ENCODE measurements around the gene PRR13.
"Not testable (repeated sequence)": the region's sequence is repeated elsewhere in the genome, so short reads cannot be mapped to it uniquely, and the experiment has no call there.

Gene PRR13

DNA sequence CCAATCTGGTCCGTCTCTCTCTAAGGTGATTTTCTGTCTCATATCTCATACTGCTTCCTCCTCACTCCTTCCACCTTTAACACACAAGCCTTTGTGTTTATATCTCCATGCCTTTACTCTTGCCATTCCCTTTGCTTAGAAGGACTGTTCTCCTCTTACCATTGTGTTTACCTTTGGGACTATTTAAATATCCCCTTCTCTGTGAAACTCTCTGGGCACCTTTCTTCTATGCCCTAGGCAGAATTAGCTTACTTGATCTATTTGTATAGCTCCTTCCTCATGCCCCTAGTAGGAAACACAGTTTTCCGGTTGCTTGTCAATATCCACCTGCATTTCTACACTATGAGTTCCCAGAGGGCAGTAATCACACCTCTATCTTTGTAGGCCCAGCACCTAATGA, 21.8 kb upstream of the PRR13 start:
- H3K79me2 ChIP-seq (ENCODE audit: control insufficient read depth, insufficient read depth, low read length, unreplicated experiment), result no peaks in the 10 kb centered on the region
- H3K4me1 ChIP-seq (ENCODE audit: control insufficient read depth, insufficient read depth, low read length, unreplicated experiment), result peaks cover 11% of the 10 kb centered on the region
- H2AFZ ChIP-seq (ENCODE audit: low read length, unreplicated experiment), result no peak overlapping the region
- H3K27me3 ChIP-seq (ENCODE audit: insufficient read depth, low read length), result no peaks in the 10 kb centered on the region
- no peak overlapping the region for H3K4me3 ChIP-seq (ENCODE audit: low read depth, low read length)
- H3K27ac ChIP-seq (ENCODE audit: low read depth, low read length), result no peak overlapping the region
- no peaks in the 10 kb centered on the region for H3K36me3 ChIP-seq (ENCODE audit: insufficient read depth, low read length)

DNA sequence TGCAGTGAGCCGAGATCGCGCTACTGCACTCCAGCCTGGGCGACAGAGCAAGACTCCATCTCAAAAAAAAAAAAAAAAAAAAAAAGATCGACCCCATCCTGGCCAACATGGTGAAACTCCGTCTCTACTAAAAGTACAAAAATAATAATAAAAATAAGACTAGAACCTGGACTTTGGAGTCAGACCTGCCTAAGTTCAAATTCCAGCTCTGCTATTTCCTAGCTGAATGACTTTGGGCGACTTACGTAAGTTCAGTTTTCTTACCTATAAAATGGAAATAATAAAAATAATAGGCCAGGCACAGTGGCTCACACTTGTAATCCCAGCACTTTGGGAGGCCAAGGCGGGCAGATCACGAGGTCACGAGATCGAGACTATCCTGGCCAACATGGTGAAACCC, 19.3 kb upstream of the PRR13 start:
- H3K27me3 ChIP-seq (ENCODE audit: insufficient read depth, low read length); H3K4me3 ChIP-seq (ENCODE audit: low read depth, low read length); H3K27ac ChIP-seq (ENCODE audit: low read depth, low read length); H2AFZ ChIP-seq (ENCODE audit: low read length, unreplicated experiment); H3K4me1 ChIP-seq (ENCODE audit: control insufficient read depth, insufficient read depth, low read length, unreplicated experiment); H3K79me2 ChIP-seq (ENCODE audit: control insufficient read depth, insufficient read depth, low read length, unreplicated experiment); H3K36me3 ChIP-seq (ENCODE audit: insufficient read depth, low read length): not testable (repeated sequence)

DNA sequence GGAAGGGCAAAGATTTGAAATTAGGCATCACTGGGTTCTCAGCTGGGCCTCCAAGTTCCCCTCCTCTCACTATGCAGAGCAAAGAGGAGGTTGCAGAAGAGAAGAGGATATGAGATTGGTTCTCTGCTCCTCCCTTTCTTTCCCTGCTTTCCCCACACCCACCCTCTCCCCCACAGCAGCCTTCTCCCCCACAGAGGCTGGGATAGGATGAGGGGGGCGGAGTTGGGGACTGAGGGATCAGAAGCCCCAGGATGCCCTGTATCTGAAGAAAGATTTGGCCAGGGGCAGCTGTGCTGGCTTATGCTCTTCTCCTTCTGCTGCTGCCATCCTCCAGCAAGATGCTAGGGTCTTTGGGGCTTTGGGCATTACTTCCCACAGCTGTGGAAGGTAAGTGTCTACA, 17.9 kb upstream of the PRR13 start, which contains the start of gene AMHR2:
AMHR2 (plus strand) TSS at position 259 of the 400 bp plus-strand sequence; CDS start at position 339, 80 bp downstream.
- no peak within 1 kb of the TSS for H3K4me3 ChIP-seq (ENCODE audit: low read depth, low read length)
- H2AFZ ChIP-seq (ENCODE audit: low read length, unreplicated experiment), result no peak within 1 kb of the TSS
- H3K27me3 ChIP-seq (ENCODE audit: insufficient read depth, low read length), result no peaks in the 10 kb centered on the region
- no peaks in the 10 kb centered on the region for H3K36me3 ChIP-seq (ENCODE audit: insufficient read depth, low read length)
- no peaks in the 10 kb centered on the region for H3K79me2 ChIP-seq (ENCODE audit: control insufficient read depth, insufficient read depth, low read length, unreplicated experiment)
- no peak within 1 kb of the TSS for H3K27ac ChIP-seq (ENCODE audit: low read depth, low read length)
- peaks cover 9% of the 10 kb centered on the region for H3K4me1 ChIP-seq (ENCODE audit: control insufficient read depth, insufficient read depth, low read length, unreplicated experiment)

DNA sequence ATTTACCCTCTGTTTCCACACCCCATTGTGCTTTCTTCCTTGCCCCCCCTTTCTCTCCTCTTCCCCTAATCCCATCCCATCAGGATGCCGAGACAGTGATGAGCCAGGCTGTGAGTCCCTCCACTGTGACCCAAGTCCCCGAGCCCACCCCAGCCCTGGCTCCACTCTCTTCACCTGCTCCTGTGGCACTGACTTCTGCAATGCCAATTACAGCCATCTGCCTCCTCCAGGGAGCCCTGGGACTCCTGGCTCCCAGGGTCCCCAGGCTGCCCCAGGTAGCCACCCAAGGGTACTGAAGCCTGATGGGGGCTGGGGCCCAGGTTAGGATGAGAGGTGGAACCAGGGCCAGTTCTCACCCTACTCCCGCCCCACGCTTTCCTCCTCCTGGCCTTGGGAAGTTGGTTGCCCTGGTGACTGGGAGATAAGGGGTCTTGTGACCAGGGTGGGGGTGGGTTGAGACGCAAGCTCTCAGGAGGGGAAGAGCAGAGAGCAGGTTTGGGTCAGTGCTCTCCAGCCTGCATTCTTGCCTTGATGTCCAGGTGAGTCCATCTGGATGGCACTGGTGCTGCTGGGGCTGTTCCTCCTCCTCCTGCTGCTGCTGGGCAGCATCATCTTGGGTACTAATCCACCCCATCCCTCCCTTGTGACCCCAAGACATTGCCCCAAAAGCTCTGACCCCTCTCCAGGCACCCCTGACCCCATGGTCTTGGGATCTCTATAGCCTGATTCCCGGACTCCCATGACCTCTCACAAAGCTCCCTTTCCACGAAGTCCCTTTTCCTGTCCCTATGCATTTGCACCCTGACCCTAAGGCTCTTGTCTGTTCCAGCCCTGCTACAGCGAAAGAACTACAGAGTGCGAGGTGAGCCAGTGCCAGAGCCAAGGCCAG, 16.7 kb upstream of the PRR13 start:
- Histone ChIP-seq H3K4me1 (ENCODE audit: control insufficient read depth, insufficient read depth, low read length, unreplicated experiment) (peaks cover 11% of the 10 kb centered on the region), H3K4me3 (ENCODE audit: low read depth, low read length) (no peak overlapping the region), H3K27ac (ENCODE audit: low read depth, low read length) (no peak overlapping the region), H2AFZ (ENCODE audit: low read length, unreplicated experiment) (no peak overlapping the region), H3K27me3 (ENCODE audit: insufficient read depth, low read length) (no peaks in the 10 kb centered on the region), H3K36me3 (ENCODE audit: insufficient read depth, low read length) (no peaks in the 10 kb centered on the region), H3K79me2 (ENCODE audit: control insufficient read depth, insufficient read depth, low read length, unreplicated experiment) (no peaks in the 10 kb centered on the region)

DNA sequence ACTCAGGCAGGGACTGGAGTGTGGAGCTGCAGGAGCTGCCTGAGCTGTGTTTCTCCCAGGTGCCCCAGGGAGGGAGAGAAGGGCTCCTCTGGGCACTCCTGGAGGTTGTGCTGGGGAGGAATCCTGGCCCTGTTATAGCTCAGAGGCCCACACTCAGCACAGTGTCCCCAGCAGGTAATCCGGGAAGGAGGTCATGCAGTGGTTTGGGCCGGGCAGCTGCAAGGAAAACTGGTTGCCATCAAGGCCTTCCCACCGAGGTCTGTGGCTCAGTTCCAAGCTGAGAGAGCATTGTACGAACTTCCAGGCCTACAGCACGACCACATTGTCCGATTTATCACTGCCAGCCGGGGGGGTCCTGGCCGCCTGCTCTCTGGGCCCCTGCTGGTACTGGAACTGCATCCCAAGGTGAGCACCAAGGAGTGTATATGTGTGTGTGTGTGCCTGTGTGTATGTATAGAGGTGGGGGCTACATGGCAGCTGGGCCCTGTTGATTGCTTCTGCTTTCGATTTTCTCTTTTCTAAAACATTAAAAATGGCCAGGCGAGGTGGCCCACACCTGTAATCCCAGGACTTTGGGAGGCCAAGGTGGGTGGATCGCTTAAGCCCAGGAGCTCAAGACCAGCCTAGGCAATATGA, 15.9 kb upstream of the PRR13 start:
- no peak overlapping the region for H3K4me3 ChIP-seq (ENCODE audit: low read depth, low read length)
- H3K4me1 ChIP-seq (ENCODE audit: control insufficient read depth, insufficient read depth, low read length, unreplicated experiment), result peaks cover 14% of the 10 kb centered on the region
- H2AFZ ChIP-seq (ENCODE audit: low read length, unreplicated experiment), result no peak overlapping the region
- H3K79me2 ChIP-seq (ENCODE audit: control insufficient read depth, insufficient read depth, low read length, unreplicated experiment), result no peaks in the 10 kb centered on the region
- H3K27ac ChIP-seq (ENCODE audit: low read depth, low read length), result no peak overlapping the region
- no peaks in the 10 kb centered on the region for H3K36me3 ChIP-seq (ENCODE audit: insufficient read depth, low read length)
- no peaks in the 10 kb centered on the region for H3K27me3 ChIP-seq (ENCODE audit: insufficient read depth, low read length)

DNA sequence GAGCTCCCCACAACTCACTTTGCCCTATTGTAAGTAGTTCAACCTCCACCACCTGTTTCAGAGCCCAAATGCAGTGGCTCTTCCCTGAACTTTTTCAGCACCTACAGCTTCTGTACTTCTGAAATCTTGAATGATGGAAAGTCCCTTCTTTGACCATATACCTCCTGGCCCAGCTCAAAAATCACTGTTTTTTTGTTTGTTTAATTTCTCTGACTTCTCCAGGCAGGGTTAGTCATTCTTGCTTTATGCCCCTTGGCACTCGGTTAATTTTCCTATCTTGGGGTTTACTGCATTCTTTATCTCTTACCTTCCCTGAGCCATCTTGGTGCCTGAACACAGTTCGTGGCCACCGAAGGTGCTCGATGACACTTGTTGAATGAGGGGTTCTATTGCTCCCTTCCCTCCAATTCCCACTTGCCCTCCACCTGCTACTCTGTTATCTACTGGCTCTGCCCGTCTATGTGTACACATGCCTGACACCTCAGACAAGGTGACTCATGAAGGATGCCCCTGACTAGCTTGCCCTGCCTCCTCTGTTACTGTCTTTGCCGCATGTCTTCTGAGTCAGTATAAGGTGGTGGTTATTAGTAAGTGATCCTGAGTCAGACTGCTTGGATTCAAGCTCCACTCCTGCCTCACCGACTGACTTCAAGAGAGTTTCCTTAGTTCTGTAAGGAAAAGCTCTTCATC, 13.5 kb upstream of the PRR13 start:
- Histone ChIP-seq H3K4me3 (ENCODE audit: low read depth, low read length) (no peak overlapping the region), H3K79me2 (ENCODE audit: control insufficient read depth, insufficient read depth, low read length, unreplicated experiment) (no peaks in the 10 kb centered on the region), H3K27me3 (ENCODE audit: insufficient read depth, low read length) (no peaks in the 10 kb centered on the region), H3K36me3 (ENCODE audit: insufficient read depth, low read length) (no peaks in the 10 kb centered on the region), H2AFZ (ENCODE audit: low read length, unreplicated experiment) (no peak overlapping the region), H3K4me1 (ENCODE audit: control insufficient read depth, insufficient read depth, low read length, unreplicated experiment) (peaks cover 23% of the 10 kb centered on the region), H3K27ac (ENCODE audit: low read depth, low read length) (no peak overlapping the region)

DNA sequence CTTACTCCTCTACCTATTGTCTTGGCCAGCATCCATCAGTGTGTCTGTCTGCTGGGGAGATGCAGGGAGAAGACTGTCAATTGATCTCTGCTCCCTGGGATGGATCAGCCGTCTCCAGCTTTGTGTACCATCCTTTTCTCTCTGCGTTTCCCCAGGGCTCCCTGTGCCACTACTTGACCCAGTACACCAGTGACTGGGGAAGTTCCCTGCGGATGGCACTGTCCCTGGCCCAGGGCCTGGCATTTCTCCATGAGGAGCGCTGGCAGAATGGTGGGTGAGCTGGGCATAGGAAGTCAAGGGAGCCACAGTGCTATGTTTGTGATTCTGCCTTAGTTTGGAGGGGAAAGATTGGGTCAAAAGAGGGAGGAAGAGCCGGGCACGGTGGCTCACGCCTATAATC, 12.8 kb upstream of the PRR13 start:
- no peak overlapping the region for H3K27ac ChIP-seq (ENCODE audit: low read depth, low read length)
- H3K36me3 ChIP-seq (ENCODE audit: insufficient read depth, low read length), result no peaks in the 10 kb centered on the region

DNA sequence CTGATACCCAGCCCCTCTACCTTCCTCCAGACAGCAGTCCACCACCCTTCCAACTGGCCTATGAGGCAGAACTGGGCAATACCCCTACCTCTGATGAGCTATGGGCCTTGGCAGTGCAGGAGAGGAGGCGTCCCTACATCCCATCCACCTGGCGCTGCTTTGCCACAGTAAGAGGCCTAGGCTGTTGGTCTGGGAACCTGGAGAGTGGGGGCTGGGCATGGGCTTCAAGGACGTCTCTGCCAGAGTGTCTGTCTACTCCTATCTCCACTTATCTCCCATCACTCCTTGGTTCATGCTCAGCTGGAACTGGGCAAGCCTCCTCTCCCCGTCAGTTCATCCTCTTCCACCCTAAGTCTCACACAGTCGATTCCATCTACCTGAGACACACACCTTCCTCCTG, 11.4 kb upstream of the PRR13 start:
- Histone ChIP-seq H2AFZ (ENCODE audit: low read length, unreplicated experiment) (no peak overlapping the region), H3K79me2 (ENCODE audit: control insufficient read depth, insufficient read depth, low read length, unreplicated experiment) (no peaks in the 10 kb centered on the region), H3K4me3 (ENCODE audit: low read depth, low read length) (no peak overlapping the region), H3K4me1 (ENCODE audit: control insufficient read depth, insufficient read depth, low read length, unreplicated experiment) (peaks cover 23% of the 10 kb centered on the region), H3K27ac (ENCODE audit: low read depth, low read length) (no peak overlapping the region), H3K27me3 (ENCODE audit: insufficient read depth, low read length) (no peaks in the 10 kb centered on the region), H3K36me3 (ENCODE audit: insufficient read depth, low read length) (no peaks in the 10 kb centered on the region)

More for the DNA sequence above, 12.8 kb upstream of the PRR13 start:
- Histone ChIP-seq H2AFZ (ENCODE audit: low read length, unreplicated experiment) (no peak overlapping the region), H3K4me3 (ENCODE audit: low read depth, low read length) (no peak overlapping the region), H3K4me1 (ENCODE audit: control insufficient read depth, insufficient read depth, low read length, unreplicated experiment) (peaks cover 23% of the 10 kb centered on the region), H3K79me2 (ENCODE audit: control insufficient read depth, insufficient read depth, low read length, unreplicated experiment) (no peaks in the 10 kb centered on the region), H3K27me3 (ENCODE audit: insufficient read depth, low read length) (no peaks in the 10 kb centered on the region)

DNA sequence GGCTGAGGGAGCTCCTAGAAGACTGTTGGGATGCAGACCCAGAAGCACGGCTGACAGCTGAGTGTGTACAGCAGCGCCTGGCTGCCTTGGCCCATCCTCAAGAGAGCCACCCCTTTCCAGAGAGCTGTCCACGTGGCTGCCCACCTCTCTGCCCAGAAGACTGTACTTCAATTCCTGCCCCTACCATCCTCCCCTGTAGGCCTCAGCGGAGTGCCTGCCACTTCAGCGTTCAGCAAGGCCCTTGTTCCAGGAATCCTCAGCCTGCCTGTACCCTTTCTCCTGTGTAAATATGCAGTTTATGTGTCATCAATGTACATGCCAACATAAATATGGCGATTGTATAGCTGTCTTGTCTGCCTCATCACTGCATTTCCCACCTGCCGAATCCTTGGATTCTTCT, 10.3 kb upstream of the PRR13 start:
- Histone ChIP-seq H3K79me2 (ENCODE audit: control insufficient read depth, insufficient read depth, low read length, unreplicated experiment) (no peaks in the 10 kb centered on the region), H3K36me3 (ENCODE audit: insufficient read depth, low read length) (no peaks in the 10 kb centered on the region), H3K4me3 (ENCODE audit: low read depth, low read length) (no peak overlapping the region), H3K27me3 (ENCODE audit: insufficient read depth, low read length) (no peaks in the 10 kb centered on the region), H3K27ac (ENCODE audit: low read depth, low read length) (no peak overlapping the region), H3K4me1 (ENCODE audit: control insufficient read depth, insufficient read depth, low read length, unreplicated experiment) (peaks cover 23% of the 10 kb centered on the region), H2AFZ (ENCODE audit: low read length, unreplicated experiment) (peak overlapping the region; percentile 25)

DNA sequence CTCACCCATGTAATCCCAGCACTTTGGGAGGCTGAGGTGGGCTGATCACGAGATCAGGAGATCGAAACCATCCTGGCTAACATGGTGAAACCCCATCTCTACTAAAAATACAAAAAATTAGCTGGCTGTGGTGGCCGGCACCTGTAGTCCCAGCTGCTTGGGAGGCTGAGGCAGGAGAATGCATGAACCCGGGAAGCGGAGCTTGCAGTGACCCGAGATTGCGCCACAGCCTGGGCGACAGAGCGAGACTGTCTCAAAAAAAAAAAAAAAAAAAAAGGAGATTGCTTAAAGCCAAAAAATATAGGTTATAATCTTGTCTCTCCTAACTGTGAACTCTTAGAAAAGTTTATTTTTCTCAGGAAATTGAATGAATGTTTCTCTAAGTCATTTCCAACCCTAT, 6.2 kb upstream of the PRR13 start:
- not testable (repeated sequence) for H2AFZ ChIP-seq (ENCODE audit: low read length, unreplicated experiment); H3K36me3 ChIP-seq (ENCODE audit: insufficient read depth, low read length); H3K79me2 ChIP-seq (ENCODE audit: control insufficient read depth, insufficient read depth, low read length, unreplicated experiment); H3K27me3 ChIP-seq (ENCODE audit: insufficient read depth, low read length); H3K27ac ChIP-seq (ENCODE audit: low read depth, low read length); H3K4me3 ChIP-seq (ENCODE audit: low read depth, low read length)
- H3K4me1 ChIP-seq (ENCODE audit: control insufficient read depth, insufficient read depth, low read length, unreplicated experiment), result peaks cover 11% of the 10 kb centered on the region

All from ACC112 (cell line).